Measurements from ENCODE around the gene ZCCHC17.
A peak's percentile ranks its signal among the peaks of the same experiment; 100 is the strongest.

The ZCCHC17 gene

GRCh38 chr1:31296486-31297276 is at the start of gene ZCCHC17, which contains the start of gene SNRNP40:
ZCCHC17 (plus strand) TSS chr1:31297032; CDS start chr1:31310099, 13,067 bp downstream.
SNRNP40 (minus strand) TSS chr1:31296788; CDS start chr1:31296751, 37 bp downstream.
- ChIA-PET POLR2A (interaction anchor here (0.7 to 1.6 kb wide), 32 partner anchors 9 to 275 kb away, joined by 3 to 20 read pairs (median 4); partner anchors contain the start of gene FABP3), CTCF (interaction anchor here (0.9 to 1.1 kb wide), 2 partner anchors 77 to 98 kb away, joined by 3 read pairs; partner anchors contain the start of gene FABP3)
- peak; percentile 99 for DNase-seq (ENCODE audit: extremely low spot score)
- no peak for TF ChIP-seq ZNF384 (IDR thresholded peaks at IDR 0.05)
- TF ChIP-seq TARDBP (IDR thresholded peaks at IDR 0.05), result no peak
- peak; percentile 42 for TF ChIP-seq ELF4 (IDR thresholded peaks at IDR 0.05)
- TF ChIP-seq NFRKB (IDR thresholded peaks at IDR 0.05), result peak; percentile 68; the same call in 1 of the 2 replicates
- TF ChIP-seq L3MBTL2 (conservative IDR thresholded peaks at IDR 0.05), result peak; percentile 66

GRCh38 chr1:31248276-31248675 is 48.6 kb upstream of the ZCCHC17 start:
- ChIA-PET CTCF (no interaction called here), POLR2A (no interaction called here)
- TF ChIP-seq HDGF (IDR thresholded peaks at IDR 0.05; ENCODE audit: borderline replicate concordance) (no peak), L3MBTL2 (conservative IDR thresholded peaks at IDR 0.05) (no peak), PKNOX1 (IDR thresholded peaks at IDR 0.05) (no peak), SP1 (IDR thresholded peaks at IDR 0.05) (no peak), FOXM1 (IDR thresholded peaks at IDR 0.05; ENCODE audit: borderline replicate concordance) (no peak), BHLHE40 (IDR thresholded peaks at IDR 0.05; ENCODE audit: borderline replicate concordance) (no peak), LEF1 (IDR thresholded peaks at IDR 0.05; ENCODE audit: borderline replicate concordance) (no peak), NFRKB (IDR thresholded peaks at IDR 0.05) (no peak)
- DNase-seq (ENCODE audit: extremely low spot score), result no peak

GRCh38 chr1:31249854-31250253 is 47.0 kb upstream of the ZCCHC17 start:
- ChIA-PET POLR2A (no interaction called here), CTCF (no interaction called here)
- TF ChIP-seq SUZ12 (IDR thresholded peaks at IDR 0.05), result no peak
- TF ChIP-seq NFRKB (IDR thresholded peaks at IDR 0.05), result no peak
- TF ChIP-seq SP1 (IDR thresholded peaks at IDR 0.05), result no peak
- TF ChIP-seq LEF1 (IDR thresholded peaks at IDR 0.05; ENCODE audit: borderline replicate concordance), result no peak
- no peak for TF ChIP-seq FOXK2 (IDR thresholded peaks at IDR 0.05)
- TF ChIP-seq ARNT (IDR thresholded peaks at IDR 0.05), result no peak
- no peak for TF ChIP-seq ZNF384 (IDR thresholded peaks at IDR 0.05)
- no peak for TF ChIP-seq CTBP1 (IDR thresholded peaks at IDR 0.05; ENCODE audit: borderline replicate concordance)
- no peak for TF ChIP-seq HDGF (IDR thresholded peaks at IDR 0.05; ENCODE audit: borderline replicate concordance)
- no peak for TF ChIP-seq L3MBTL2 (conservative IDR thresholded peaks at IDR 0.05)
- TF ChIP-seq PKNOX1 (IDR thresholded peaks at IDR 0.05), result no peak
- no peak for TF ChIP-seq FOXM1 (IDR thresholded peaks at IDR 0.05; ENCODE audit: borderline replicate concordance)
- TF ChIP-seq BHLHE40 (IDR thresholded peaks at IDR 0.05; ENCODE audit: borderline replicate concordance), result no peak
- TF ChIP-seq TARDBP (IDR thresholded peaks at IDR 0.05), result no peak
- no peak for TF ChIP-seq ELF4 (IDR thresholded peaks at IDR 0.05)
- TF ChIP-seq FOXA1 (IDR thresholded peaks at IDR 0.05), result no peak

GRCh38 chr1:31257213-31257612 is 39.6 kb upstream of the ZCCHC17 start:
- TF ChIP-seq BHLHE40 (IDR thresholded peaks at IDR 0.05; ENCODE audit: borderline replicate concordance), result no peak
- TF ChIP-seq CTBP1 (IDR thresholded peaks at IDR 0.05; ENCODE audit: borderline replicate concordance), result no peak
- no peak for TF ChIP-seq ZNF384 (IDR thresholded peaks at IDR 0.05)
- no peak for TF ChIP-seq ELF4 (IDR thresholded peaks at IDR 0.05)
- no peak for TF ChIP-seq FOXK2 (IDR thresholded peaks at IDR 0.05)
- no peak for TF ChIP-seq TARDBP (IDR thresholded peaks at IDR 0.05)
- TF ChIP-seq NFRKB (IDR thresholded peaks at IDR 0.05), result no peak
- no peak for TF ChIP-seq L3MBTL2 (conservative IDR thresholded peaks at IDR 0.05)
- TF ChIP-seq ARNT (IDR thresholded peaks at IDR 0.05), result no peak
- no peak for TF ChIP-seq SP1 (IDR thresholded peaks at IDR 0.05)
- TF ChIP-seq HDGF (IDR thresholded peaks at IDR 0.05; ENCODE audit: borderline replicate concordance), result no peak
- TF ChIP-seq FOXA1 (IDR thresholded peaks at IDR 0.05), result no peak
- no peak for TF ChIP-seq PKNOX1 (IDR thresholded peaks at IDR 0.05)
- no peak for TF ChIP-seq FOXM1 (IDR thresholded peaks at IDR 0.05; ENCODE audit: borderline replicate concordance)
- TF ChIP-seq LEF1 (IDR thresholded peaks at IDR 0.05; ENCODE audit: borderline replicate concordance), result no peak
- TF ChIP-seq SUZ12 (IDR thresholded peaks at IDR 0.05), result no peak
- ChIA-PET CTCF (no interaction called here), POLR2A (no interaction called here)
- DNase-seq (ENCODE audit: extremely low spot score), result no peak

More at GRCh38 chr1:31249854-31250253, 47.0 kb upstream of the ZCCHC17 start:
- DNase-seq (ENCODE audit: extremely low spot score), result no peak

GRCh38 chr1:31258581-31258980 is 38.3 kb upstream of the ZCCHC17 start:
- ChIA-PET POLR2A (no interaction called here), CTCF (no interaction called here)
- TF ChIP-seq ELF4 (IDR thresholded peaks at IDR 0.05) (no peak), ZNF384 (IDR thresholded peaks at IDR 0.05) (no peak), CTBP1 (IDR thresholded peaks at IDR 0.05; ENCODE audit: borderline replicate concordance) (no peak), HDGF (IDR thresholded peaks at IDR 0.05; ENCODE audit: borderline replicate concordance) (no peak), TARDBP (IDR thresholded peaks at IDR 0.05) (no peak), FOXA1 (IDR thresholded peaks at IDR 0.05) (no peak)
- no peak for DNase-seq (ENCODE audit: extremely low spot score)

GRCh38 chr1:31259746-31260145 is 37.1 kb upstream of the ZCCHC17 start:
- CTCF ChIA-PET, result no interaction called here

More at GRCh38 chr1:31259746-31260145, 37.1 kb upstream of the ZCCHC17 start:
- POLR2A ChIA-PET, result no interaction called here
- TF ChIP-seq FOXM1 (IDR thresholded peaks at IDR 0.05; ENCODE audit: borderline replicate concordance), result no peak
- TF ChIP-seq FOXK2 (IDR thresholded peaks at IDR 0.05), result no peak
- DNase-seq (ENCODE audit: extremely low spot score), result no peak

All from HEK293T (cell line).